ENCODE data around the gene RNU1-2. TPM values are rescaled to one million over a fixed set of nuclear protein-coding genes. Genes with fewer than 3 reads are reported as not detected.

Gene RNU1-2
- total RNA-seq, 1 experiment from 2014 or later, result 2,051 TPM

Small RNA genes within 50 kb of the gene (microRNA-seq; reads per million reads assigned to microRNA genes)
- gene MIR3675 (ENCODE audit: borderline microRNAs expressed), result not detected

Other genes starting within 250 kb of the RNU1-2 start
- 1,874 and 2,051 TPM in 2 replicates for gene RNU1-3, start 229.0 kb upstream of the RNU1-2 start, total RNA-seq (2021)
- 1,874 and 2,051 TPM in 2 replicates for gene RNU1-4, start 155.5 kb upstream of the RNU1-2 start, total RNA-seq (2021)
- 40.2 and 40.7 TPM in 2 replicates for gene CROCC, start 26.0 kb downstream of the RNU1-2 start, total RNA-seq (2021)
- gene MFAP2, start 84.6 kb downstream of the RNU1-2 start, total RNA-seq (2021), result 146 and 152 TPM in 2 replicates
- 53.6 and 62.0 TPM in 2 replicates for gene ATP13A2, start 115.9 kb downstream of the RNU1-2 start, total RNA-seq (2021)
- gene SDHB, start 158.1 kb downstream of the RNU1-2 start, total RNA-seq (2021), result 76.7 and 77.5 TPM in 2 replicates
- 3.0 and 3.9 TPM in 2 replicates for gene PADI2, start 223.5 kb downstream of the RNU1-2 start, total RNA-seq (2021)